ENCODE measurements around the gene DLG5.

- TF ChIP-seq CTCF (IDR thresholded peaks at IDR 0.05) (no peak), POLR2AphosphoS5 (IDR thresholded peaks at IDR 0.05) (no peak), POLR2A (IDR thresholded peaks at IDR 0.05) (no peak), EP300 (IDR thresholded peaks at IDR 0.05) (no peak)
Measured at GRCh38 chr10:77963901-77964300, 37.3 kb upstream of the DLG5 start.

Measured in suprapubic skin (tissue), 4 donors.